T-helper 1 cell (primary cell): ENCODE data around the gene SLCO4A1.
A peak's percentile ranks its signal among the peaks of the same experiment; 100 is the strongest.
"Not testable (repeated sequence)": the region's sequence is repeated elsewhere in the genome, so short reads cannot be mapped to it uniquely, and the experiment has no call there.

ENCODE experiments used
- DNase-seq, 5 donors: peaks; one replicate each; pipeline ENCODE4 v3.0.0-alpha.2; 2012 to 2020

The SLCO4A1 gene

DNA sequence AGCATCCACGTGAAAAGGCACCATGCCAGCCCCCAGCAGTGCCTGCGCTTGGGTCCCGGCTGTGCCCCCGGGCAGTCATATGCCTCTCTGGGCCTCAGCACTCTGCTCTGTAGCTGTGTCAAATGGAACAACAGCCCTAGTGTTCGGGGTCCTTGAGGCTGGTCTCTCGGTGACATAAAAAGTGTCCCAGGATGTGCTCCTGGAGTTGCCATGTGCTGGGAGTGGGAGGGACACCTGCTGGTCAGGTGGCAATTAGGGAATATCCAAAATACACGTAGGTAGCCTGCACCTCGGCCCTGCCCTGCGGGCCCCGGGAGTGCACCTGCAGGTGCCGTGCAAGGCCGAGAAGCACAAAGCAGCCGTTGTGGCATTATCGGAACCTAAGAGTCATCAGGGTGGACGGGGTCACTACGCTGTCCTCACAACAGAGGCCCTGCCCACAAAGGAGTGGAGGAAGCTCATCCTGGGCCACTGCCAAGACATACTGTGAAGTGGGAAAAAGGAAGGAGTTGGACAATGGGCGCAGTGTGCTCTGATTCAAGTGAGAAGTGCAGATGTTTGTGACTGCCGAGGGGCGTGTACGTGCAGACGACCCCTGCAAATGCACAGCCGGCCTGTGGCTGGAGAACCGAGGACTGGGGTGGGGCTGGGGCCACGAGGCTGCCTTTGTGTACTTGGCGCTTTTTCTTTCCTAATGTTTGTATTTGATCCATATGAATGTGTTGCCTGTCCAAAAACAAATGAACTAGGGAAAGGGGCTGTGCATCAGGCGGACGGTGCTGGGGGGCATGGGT, 24.6 kb downstream of the SLCO4A1 start:
- DNase-seq = no peak

DNA sequence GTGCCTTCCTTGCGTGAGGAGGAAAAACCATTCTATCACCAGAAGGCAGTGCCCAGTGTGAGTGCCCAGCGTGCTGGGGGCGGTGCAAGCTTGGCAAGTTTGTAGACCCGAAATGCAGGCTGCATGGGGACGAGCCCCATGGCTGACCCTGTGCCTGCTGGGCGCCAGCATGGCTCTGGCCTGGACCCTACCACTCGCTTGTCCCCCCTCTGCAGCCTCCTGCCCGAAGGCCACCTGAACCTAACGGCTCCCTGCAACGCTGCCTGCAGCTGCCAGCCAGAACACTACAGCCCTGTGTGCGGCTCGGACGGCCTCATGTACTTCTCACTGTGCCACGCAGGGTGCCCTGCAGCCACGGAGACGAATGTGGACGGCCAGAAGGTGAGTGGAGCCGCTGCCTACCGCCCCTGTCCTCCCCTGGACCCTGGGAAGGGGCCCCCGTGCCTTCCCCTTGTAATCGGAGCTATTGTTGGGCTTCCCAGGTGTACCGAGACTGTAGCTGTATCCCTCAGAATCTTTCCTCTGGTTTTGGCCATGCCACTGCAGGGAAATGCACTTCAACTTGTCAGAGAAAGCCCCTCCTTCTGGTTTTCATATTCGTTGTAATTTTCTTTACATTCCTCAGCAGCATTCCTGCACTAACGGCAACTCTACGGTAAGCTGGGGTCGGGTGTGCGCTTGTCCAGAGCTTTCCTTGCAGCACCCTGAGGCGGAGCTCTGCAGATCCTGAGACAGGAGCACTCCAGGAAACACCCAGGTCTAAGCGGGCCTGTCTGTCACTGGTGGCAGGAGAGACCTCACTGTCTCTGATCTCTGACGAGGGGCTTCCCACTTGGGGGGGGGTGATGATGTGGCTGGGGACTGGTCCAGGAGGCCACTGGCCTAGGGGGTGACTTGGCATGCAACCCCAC, 25.5 kb downstream of the SLCO4A1 start:
- DNase-seq = no peak

GRCh38 chr20:62668441-62669027, 26.2 kb downstream of the SLCO4A1 start:
- DNase-seq = peak in 3 of 5 donors; percentile 24 to 35 (median 33)

DNA sequence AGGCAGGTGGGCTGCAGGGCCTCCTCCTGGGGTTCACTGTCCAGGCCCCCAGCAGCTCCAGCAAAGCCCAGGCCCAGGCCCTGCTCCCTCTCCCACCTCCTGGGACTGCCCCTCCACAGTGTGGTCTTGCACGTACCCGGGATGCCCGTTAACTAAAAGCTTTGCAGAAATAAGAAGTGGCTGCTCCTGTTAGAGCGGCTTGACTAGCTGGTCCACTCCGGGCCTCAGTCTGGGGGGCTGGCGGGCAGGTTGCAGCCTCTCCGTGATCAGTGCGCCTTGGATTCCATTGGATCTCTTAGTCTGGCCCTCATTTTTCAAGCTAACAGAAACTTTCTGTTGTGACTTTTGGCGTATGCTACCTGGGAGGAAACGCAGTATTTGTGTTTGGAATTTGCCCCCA, 26.9 kb downstream of the SLCO4A1 start:
- no peak for DNase-seq

- DNase-seq = no peak
Observed at GRCh38 chr20:62670156-62670555, 27.9 kb downstream of the SLCO4A1 start.

- no peak for DNase-seq
Observed at GRCh38 chr20:62670998-62671397, 28.7 kb downstream of the SLCO4A1 start.

DNA sequence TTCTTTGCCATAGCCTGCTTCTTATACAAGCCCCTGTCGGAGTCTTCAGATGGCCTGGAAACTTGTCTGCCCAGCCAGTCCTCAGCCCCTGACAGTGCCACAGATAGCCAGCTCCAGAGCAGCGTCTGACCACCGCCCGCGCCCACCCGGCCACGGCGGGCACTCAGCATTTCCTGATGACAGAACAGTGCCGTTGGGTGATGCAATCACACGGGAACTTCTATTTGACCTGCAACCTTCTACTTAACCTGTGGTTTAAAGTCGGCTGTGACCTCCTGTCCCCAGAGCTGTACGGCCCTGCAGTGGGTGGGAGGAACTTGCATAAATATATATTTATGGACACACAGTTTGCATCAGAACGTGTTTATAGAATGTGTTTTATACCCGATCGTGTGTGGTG, 29.5 kb downstream of the SLCO4A1 start:
- DNase-seq = no peak

DNA sequence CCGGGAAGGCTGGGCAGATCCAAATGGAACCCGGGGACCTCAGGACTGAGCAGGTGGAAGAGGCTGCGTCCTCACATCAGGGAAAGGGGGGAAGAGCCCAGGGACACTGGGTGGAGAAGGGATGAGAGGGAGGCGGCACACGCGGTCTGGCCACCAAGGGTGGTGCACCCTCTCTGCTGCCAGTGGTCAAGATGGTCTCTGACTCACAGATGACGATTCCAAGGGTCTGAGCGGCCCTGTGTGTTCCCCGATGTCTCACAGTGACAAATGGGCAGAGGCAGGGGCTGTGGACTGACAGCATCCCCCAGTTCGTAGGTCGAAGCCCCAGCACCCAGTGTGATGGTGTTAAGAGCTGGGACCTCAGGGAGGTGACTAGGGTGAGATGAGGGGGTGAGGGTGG, 32.1 kb downstream of the SLCO4A1 start:
- no peak for DNase-seq

DNA sequence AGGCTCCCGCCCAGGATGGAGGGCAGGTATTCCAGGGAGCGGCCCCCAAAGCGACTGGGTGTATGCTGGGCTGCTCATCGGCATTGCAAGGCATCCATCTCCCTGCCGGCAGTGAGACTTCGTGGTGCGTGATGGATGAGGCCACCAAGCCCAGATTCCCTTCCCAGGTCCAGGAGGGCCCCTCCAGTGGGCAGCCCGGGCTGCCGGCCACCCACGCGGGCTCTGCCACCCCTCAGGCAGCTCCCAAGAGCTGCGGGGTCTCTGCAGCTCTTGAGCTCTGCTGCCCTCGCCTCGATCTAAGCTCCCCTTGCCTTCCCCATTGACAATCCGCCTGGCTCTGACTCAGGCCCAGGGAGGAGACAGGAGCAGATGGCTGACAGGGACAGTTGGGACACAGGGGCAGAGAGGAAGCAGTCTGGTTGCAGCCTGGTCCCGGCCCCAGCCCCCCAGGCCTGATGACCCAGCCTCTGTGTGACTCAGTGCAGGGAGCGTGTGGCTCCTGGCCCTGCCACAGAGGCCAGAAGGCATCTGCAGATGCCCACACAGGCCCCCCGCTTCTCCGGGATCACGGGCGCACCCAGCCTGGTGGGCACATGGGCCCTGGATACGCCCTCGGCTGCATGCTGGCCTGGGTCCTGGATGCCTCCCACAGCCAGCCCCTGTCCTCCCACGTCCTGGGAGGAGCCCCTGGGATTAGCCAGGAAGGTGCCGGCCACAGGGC, 33.0 kb downstream of the SLCO4A1 start:
- no peak for DNase-seq

- no peak for DNase-seq
Observed at GRCh38 chr20:62675877-62676260, 33.6 kb downstream of the SLCO4A1 start.

- no peak for DNase-seq
Observed at GRCh38 chr20:62676976-62677375, 34.7 kb downstream of the SLCO4A1 start.

GRCh38 chr20:62677678-62678077, 35.4 kb downstream of the SLCO4A1 start:
- no peak for DNase-seq

- no peak for DNase-seq
Observed at GRCh38 chr20:62678553-62678952, 36.2 kb downstream of the SLCO4A1 start.

DNA sequence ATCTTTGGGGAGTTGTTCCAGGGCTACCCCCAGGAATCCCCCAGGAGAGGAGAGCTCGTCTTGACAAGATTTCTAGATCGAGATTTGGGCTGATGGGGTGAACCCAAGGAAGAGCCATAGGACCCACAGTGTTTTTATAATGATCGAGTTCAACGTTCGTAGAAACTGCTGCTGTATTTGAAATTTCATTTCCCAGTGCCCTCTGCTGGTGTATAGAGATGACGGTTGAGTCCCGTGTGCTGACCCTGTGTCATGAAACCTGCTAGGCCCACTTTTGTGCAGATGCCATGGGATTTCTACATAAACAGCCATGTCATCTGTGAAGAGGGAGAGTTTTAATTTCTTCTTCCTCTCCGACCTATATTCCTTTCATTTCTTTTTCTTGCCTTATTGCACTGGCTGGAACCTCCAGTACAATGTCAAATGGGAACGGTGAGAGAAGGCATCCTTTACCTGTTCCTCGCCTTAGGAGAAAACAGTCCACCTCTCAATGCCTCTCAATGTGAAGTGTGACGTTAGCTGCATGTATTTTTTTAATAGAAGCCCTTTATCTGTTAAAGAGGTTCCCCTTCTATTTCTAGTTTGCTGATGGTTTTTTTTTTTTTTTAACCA, 37.8 kb downstream of the SLCO4A1 start:
- no peak for DNase-seq

- DNase-seq = no peak
Observed at GRCh38 chr20:62682912-62683517, 40.7 kb downstream of the SLCO4A1 start.

- not testable (repeated sequence) for DNase-seq
Observed at GRCh38 chr20:62683660-62684322, 41.5 kb downstream of the SLCO4A1 start.

GRCh38 chr20:62684981-62685380, 42.7 kb downstream of the SLCO4A1 start:
- DNase-seq = no peak

GRCh38 chr20:62685781-62686555, 43.7 kb downstream of the SLCO4A1 start:
- DNase-seq = peak in 1 of 5 donors; percentile 15

DNA sequence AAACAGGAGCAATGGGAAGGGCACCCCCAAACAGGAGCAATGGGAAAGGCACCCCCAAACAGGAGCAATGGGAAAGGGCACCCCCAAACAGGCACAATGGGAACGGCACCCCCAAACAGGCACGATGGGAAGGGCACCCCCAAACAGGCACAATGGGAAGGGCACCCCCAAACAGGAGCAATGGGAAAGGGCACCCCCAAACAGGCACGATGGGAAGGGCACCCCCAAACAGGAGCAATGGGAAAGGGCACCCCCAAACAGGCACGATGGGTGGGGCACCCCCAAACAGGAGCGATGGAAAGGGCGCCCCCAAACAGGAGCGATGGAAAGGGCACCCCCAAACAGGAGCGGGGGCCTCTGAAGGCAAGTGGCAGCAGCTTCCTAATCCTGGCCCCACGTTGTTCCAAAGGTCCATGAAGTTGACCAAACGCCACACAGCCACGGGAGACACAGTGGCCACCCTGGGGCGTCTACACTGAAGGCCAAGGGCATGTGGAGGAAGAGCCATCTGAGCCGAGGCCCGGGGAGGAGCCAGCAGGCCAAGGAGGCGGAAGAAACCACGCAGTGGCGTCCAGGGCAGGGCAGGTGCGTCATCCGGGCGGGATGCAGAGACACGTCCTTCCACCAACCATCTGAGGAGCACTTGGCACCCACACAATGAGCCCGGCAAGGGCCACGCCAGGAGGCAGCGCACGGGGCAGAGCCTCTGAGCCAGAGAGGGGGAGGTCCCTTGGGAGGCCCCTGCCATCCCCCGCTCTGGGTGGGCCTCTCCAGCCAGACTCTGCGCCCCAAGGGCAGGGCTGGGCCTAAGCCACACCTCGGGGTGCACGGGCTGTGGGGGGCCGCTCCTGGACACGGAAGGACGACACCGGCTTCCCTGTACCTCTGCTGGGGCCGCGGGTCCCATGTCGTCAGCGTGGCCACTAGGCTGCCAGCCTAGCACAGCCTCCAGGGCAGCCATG, 44.8 kb downstream of the SLCO4A1 start:
- DNase-seq = no peak
